ENCODE measurements around the gene NGB.

GRCh38 chr14:77272261-77272660 lies 1.3 kb upstream of the NGB start:
- no peak for TF ChIP-seq CTCF (IDR thresholded peaks at IDR 0.05)
- TF ChIP-seq POLR2A (IDR thresholded peaks at IDR 0.05) = no peak

All from ovary (tissue), 3 donors.